Measurements from ENCODE around the gene KIRREL3.

DNA sequence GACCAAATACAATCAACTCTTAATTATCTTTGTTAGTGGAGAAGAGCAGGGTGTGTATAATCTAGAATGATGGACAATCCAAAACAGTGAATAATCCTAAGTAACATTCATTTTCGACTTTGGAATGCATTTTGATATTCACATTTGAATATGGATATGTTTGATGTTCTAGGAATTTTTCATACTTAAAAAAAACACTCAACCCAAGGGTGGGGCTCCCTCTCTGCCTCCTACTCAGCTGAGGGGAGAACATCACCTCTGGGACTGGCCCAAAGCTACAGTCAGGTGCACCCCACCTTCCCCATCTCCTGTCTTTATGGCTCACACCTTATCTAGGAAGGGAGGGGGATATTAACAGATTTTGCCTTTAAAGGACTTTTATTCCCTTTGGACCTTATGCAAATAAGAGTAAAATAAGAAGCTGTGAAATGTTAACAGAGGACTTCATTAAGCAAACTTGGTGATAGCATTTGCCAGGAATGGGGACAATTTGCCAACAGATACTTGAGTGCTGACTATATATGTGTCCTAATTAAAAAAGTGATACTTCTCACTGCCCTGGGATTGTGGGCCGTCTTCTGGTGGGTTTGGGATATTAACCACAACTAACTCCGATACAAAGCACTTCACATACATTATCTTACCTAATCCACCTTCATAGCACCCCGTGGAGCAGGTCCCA, 458.1 kb downstream of the KIRREL3 start:
- TF ChIP-seq ZNF274 (IDR thresholded peaks at IDR 0.05; ENCODE audit: low read depth, low read length), result no peak
- no peak for TF ChIP-seq YY1 (IDR thresholded peaks at IDR 0.05; ENCODE audit: insufficient read depth, insufficient read length)

All from NT2/D1 (cell line).